ENCODE measurements around the gene RPL36AL.
"Not testable (repeated sequence)": the region's sequence is repeated elsewhere in the genome, so short reads cannot be mapped to it uniquely, and the experiment has no call there.

RPL36AL gene

GRCh38 chr14:49620182-49621113 is at the start of gene RPL36AL, which contains the start of gene MGAT2:
Gene RPL36AL, minus strand, starts transcription at chr14:49620626. Its CDS starts 1,522 bp downstream, at chr14:49619104.
Gene MGAT2, plus strand, starts transcription at chr14:49620799. Its CDS starts 470 bp downstream, at chr14:49621269.
- peak; percentile 98 to 99 (median 99) for DNase-seq

GRCh38 chr14:49659526-49660455 is 39.4 kb upstream of the RPL36AL start:
- DNase-seq = no peak

- DNase-seq = not testable (repeated sequence)
Measured at GRCh38 chr14:49657500-49657899, 37.1 kb upstream of the RPL36AL start.

GRCh38 chr14:49654511-49654910 is 34.1 kb upstream of the RPL36AL start:
- DNase-seq = no peak

- no peak for DNase-seq
Measured at GRCh38 chr14:49653508-49653907, 33.1 kb upstream of the RPL36AL start.

- no peak for DNase-seq
Measured at GRCh38 chr14:49642163-49642562, 21.7 kb upstream of the RPL36AL start.

GRCh38 chr14:49641697-49642129 is 21.3 kb upstream of the RPL36AL start:
- DNase-seq = no peak

GRCh38 chr14:49640540-49641417 is 20.4 kb upstream of the RPL36AL start:
- no peak for DNase-seq

GRCh38 chr14:49637534-49638078 is 17.2 kb upstream of the RPL36AL start:
- DNase-seq = no peak

- DNase-seq = no peak
Measured at GRCh38 chr14:49636866-49637265, 16.4 kb upstream of the RPL36AL start.

- DNase-seq = peak; percentile 60 to 77 (median 62)
Measured at GRCh38 chr14:49634547-49635334, 14.3 kb upstream of the RPL36AL start, which contains the start of gene DNAAF2. Gene DNAAF2, minus strand, starts transcription at chr14:49635244. Its CDS starts 95 bp downstream, at chr14:49635149.

GRCh38 chr14:49633640-49634546 is 13.5 kb upstream of the RPL36AL start:
- DNase-seq = peak; percentile 95 to 98 (median 97)

- DNase-seq = peak; percentile 47 to 68 (median 47)
Measured at GRCh38 chr14:49623941-49624839, 3.8 kb upstream of the RPL36AL start.

GRCh38 chr14:49623387-49623786 is 3.0 kb upstream of the RPL36AL start:
- no peak for DNase-seq

GRCh38 chr14:49622022-49622607 is 1.7 kb upstream of the RPL36AL start:
- no peak for DNase-seq

GRCh38 chr14:49621114-49621881 is 872 bp upstream of the RPL36AL start:
- DNase-seq = peak; percentile 87 to 92 (median 88)

- no peak for DNase-seq
Measured at GRCh38 chr14:49619730-49620129, 696 bp downstream of the RPL36AL start.
